ENCODE data around the gene ATP1A3. TPM values are rescaled to one million over a fixed set of nuclear protein-coding genes. Genes with fewer than 3 reads are reported as not detected.

Gene ATP1A3
- polyA plus RNA-seq, 1 of the 3 experiments (the other 2 are of a cell fraction), result 0.77 TPM

- no peak for TF ChIP-seq CTCF (IDR thresholded peaks at IDR 0.05)
- TF ChIP-seq TCF12 (IDR thresholded peaks at IDR 0.05), result no peak
Measured at GRCh38 chr19:41994994-41995958, 1.2 kb upstream of the ATP1A3 start (continued).

- Histone ChIP-seq H3F3A (replicated peaks; ENCODE audit: insufficient read depth) (no peaks in the 10 kb centered on the region), H3K36me3 (replicated peaks in 1 of 2; ENCODE audit: control insufficient read depth in 1 of 2, insufficient read depth in 2 of 2, low read length in 1 of 2) (no peaks in the 10 kb centered on the region), H3K9me2 (no peaks in the 10 kb centered on the region), H3K79me2 (ENCODE audit: insufficient read depth) (no peaks in the 10 kb centered on the region), H3K9ac (no peak overlapping the region), H3K9me3 (no peaks in the 10 kb centered on the region), H3K4me3 (ENCODE audit: low read depth in 2 of 2, low read length in 1 of 2) (peak overlapping the region in 1 of 2 experiments; percentile 47; a peak in 1 of 4 replicates), H3K27ac (ENCODE audit: low read depth in 2 of 2, low read length in 1 of 2) (peak overlapping the region in 1 of 2 experiments; percentile 70; a peak in 2 of 4 replicates), H3K4me1 (ENCODE audit: control insufficient read depth in 1 of 2, insufficient read depth in 2 of 2, low read depth in 1 of 2, low read length in 1 of 2) (peaks cover 0 to 56% of the 10 kb centered on the region in 2 experiments; a peak in 1 of 4 replicates), H4K20me1 (ENCODE audit: insufficient read depth) (no peaks in the 10 kb centered on the region), H3K4me2 (peak overlapping the region; percentile 82; the same call in 1 of the 2 replicates), H2AFZ (ENCODE audit: low read depth) (no peak overlapping the region), H3K27me3 (ENCODE audit: insufficient read depth) (peaks cover 29% of the 10 kb centered on the region)
- TF ChIP-seq, protein P1, sequence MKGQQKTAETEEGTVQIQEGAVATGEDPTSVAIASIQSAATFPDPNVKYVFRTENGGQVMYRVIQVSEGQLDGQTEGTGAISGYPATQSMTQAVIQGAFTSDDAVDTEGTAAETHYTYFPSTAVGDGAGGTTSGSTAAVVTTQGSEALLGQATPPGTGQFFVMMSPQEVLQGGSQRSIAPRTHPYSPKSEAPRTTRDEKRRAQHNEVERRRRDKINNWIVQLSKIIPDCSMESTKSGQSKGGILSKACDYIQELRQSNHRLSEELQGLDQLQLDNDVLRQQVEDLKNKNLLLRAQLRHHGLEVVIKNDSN (IDR thresholded peaks at IDR 0.05; ENCODE audit: borderline replicate concordance, low read depth), result no peak
- TF ChIP-seq RAD21 (IDR thresholded peaks at IDR 0.05; ENCODE audit: low read length), result no peak
- no peak for TF ChIP-seq CTCF (IDR thresholded peaks at IDR 0.05)
- TF ChIP-seq RFX5 (IDR thresholded peaks at IDR 0.05; ENCODE audit: low read length), result no peak
- TF ChIP-seq MXI1 (IDR thresholded peaks at IDR 0.05; ENCODE audit: low read depth, low read length), result no peak
- no peak for TF ChIP-seq FOXM1 (IDR thresholded peaks at IDR 0.05; ENCODE audit: low read depth)
- no peak for TF ChIP-seq FOSL2 (IDR thresholded peaks at IDR 0.05; ENCODE audit: borderline replicate concordance, low read depth)
- no peak for TF ChIP-seq SIN3A (IDR thresholded peaks at IDR 0.05; ENCODE audit: borderline replicate concordance, low read depth, low read length)
- TF ChIP-seq SMC3 (IDR thresholded peaks at IDR 0.05; ENCODE audit: low read depth, low read length), result no peak
- TF ChIP-seq RXRA (IDR thresholded peaks at IDR 0.05; ENCODE audit: borderline replicate concordance, low read depth), result no peak
- TF ChIP-seq NFIC (IDR thresholded peaks at IDR 0.05; ENCODE audit: borderline replicate concordance), result no peak
- no peak for TF ChIP-seq EZH2phosphoT487 (IDR thresholded peaks at IDR 0.05; ENCODE audit: borderline replicate concordance, low read depth)
- TF ChIP-seq RCOR1 (IDR thresholded peaks at IDR 0.05; ENCODE audit: low read length), result no peak
- TF ChIP-seq EP300 (IDR thresholded peaks at IDR 0.05; ENCODE audit: borderline replicate concordance in 1 of 2, low read depth in 1 of 2, low read length in 1 of 2), result no peak
- TF ChIP-seq TEAD4 (IDR thresholded peaks at IDR 0.05; ENCODE audit: borderline replicate concordance, insufficient read depth), result no peak
- TF ChIP-seq REST (IDR thresholded peaks at IDR 0.05; ENCODE audit: low read depth, low read length), result no peak
- TF ChIP-seq CHD2 (IDR thresholded peaks at IDR 0.05; ENCODE audit: low read length, partially characterized antibody), result no peak
- no peak for TF ChIP-seq GATA2 (CRISPR knock-in tag; IDR thresholded peaks at IDR 0.05)
- 17% methylated on average over 10 of the region's 13 CpGs for WGBS (ENCODE audit: low lambda C conversion rate)
- peak; percentile 79 for DNase-seq
- CTCF ChIA-PET, result interaction anchor here (1.0 to 1.1 kb wide), 2 partner anchors 13 to 43 kb away, joined by 3 read pairs; no protein-coding TSS in a partner anchor
- POLR2A ChIA-PET, result interaction anchor here (0.5 to 1.0 kb wide), 2 partner anchors 15 to 1374 kb away, joined by 3 read pairs; no protein-coding TSS in a partner anchor
Measured at GRCh38 chr19:41994521-41994971, 516 bp upstream of the ATP1A3 start.

All from SK-N-SH (cell line).